ENCODE results near the gene INPP4A.

Gene INPP4A

GRCh38 chr2:98436734-98437133 lies 7.9 kb upstream of the INPP4A start:
- DNase-seq (ENCODE audit: low read depth, low spot score): no peak

GRCh38 chr2:98438190-98439133 lies 6.2 kb upstream of the INPP4A start:
- no peak for DNase-seq (ENCODE audit: low read depth, low spot score)

GRCh38 chr2:98441706-98442450 lies 2.8 kb upstream of the INPP4A start:
- DNase-seq (ENCODE audit: low read depth, low spot score): no peak

GRCh38 chr2:98442488-98442887 lies 2.2 kb upstream of the INPP4A start:
- no peak for DNase-seq (ENCODE audit: low read depth, low spot score)

- no peak for DNase-seq (ENCODE audit: low read depth, low spot score)
Observed at GRCh38 chr2:98445177-98445682, 572 bp downstream of the INPP4A start.

GRCh38 chr2:98445683-98446581 lies 1.3 kb downstream of the INPP4A start:
- DNase-seq (ENCODE audit: low read depth, low spot score): no peak

GRCh38 chr2:98446850-98447249 lies 2.2 kb downstream of the INPP4A start:
- DNase-seq (ENCODE audit: low read depth, low spot score): no peak

GRCh38 chr2:98448441-98449145 lies 3.9 kb downstream of the INPP4A start:
- DNase-seq (ENCODE audit: low read depth, low spot score): no peak

- DNase-seq (ENCODE audit: low read depth, low spot score): no peak
Observed at GRCh38 chr2:98452396-98453027, 7.9 kb downstream of the INPP4A start.

- no peak for DNase-seq (ENCODE audit: low read depth, low spot score)
Observed at GRCh38 chr2:98453083-98453482, 8.4 kb downstream of the INPP4A start.

GRCh38 chr2:98453531-98453930 lies 8.9 kb downstream of the INPP4A start:
- no peak for DNase-seq (ENCODE audit: low read depth, low spot score)

- no peak for DNase-seq (ENCODE audit: low read depth, low spot score)
Observed at GRCh38 chr2:98454073-98454472, 9.4 kb downstream of the INPP4A start.

GRCh38 chr2:98454500-98455235 lies 10.0 kb downstream of the INPP4A start:
- no peak for DNase-seq (ENCODE audit: low read depth, low spot score)

GRCh38 chr2:98455494-98455976 lies 10.9 kb downstream of the INPP4A start:
- DNase-seq (ENCODE audit: low read depth, low spot score): no peak

- DNase-seq (ENCODE audit: low read depth, low spot score): no peak
Observed at GRCh38 chr2:98457045-98457696, 12.5 kb downstream of the INPP4A start.

- DNase-seq (ENCODE audit: low read depth, low spot score): no peak
Observed at GRCh38 chr2:98458207-98458606, 13.5 kb downstream of the INPP4A start.

GRCh38 chr2:98458667-98459380 lies 14.2 kb downstream of the INPP4A start:
- DNase-seq (ENCODE audit: low read depth, low spot score): no peak

- no peak for DNase-seq (ENCODE audit: low read depth, low spot score)
Observed at GRCh38 chr2:98459496-98460175, 15.0 kb downstream of the INPP4A start.

Measured in smooth muscle cell of the brain vasculature (primary cell).